GM21526 (cell line): ENCODE results near the gene C1QA.

Experiments used
- ATAC-seq: cut with Tn5 transposase; IDR thresholded peaks from one replicate; pipeline ENCODE4 v1.9.1; 2021; ENCODE audit warnings: moderate library complexity; ENCODE audit not compliant: unreplicated experiment, low FRiP score

The C1QA gene

DNA sequence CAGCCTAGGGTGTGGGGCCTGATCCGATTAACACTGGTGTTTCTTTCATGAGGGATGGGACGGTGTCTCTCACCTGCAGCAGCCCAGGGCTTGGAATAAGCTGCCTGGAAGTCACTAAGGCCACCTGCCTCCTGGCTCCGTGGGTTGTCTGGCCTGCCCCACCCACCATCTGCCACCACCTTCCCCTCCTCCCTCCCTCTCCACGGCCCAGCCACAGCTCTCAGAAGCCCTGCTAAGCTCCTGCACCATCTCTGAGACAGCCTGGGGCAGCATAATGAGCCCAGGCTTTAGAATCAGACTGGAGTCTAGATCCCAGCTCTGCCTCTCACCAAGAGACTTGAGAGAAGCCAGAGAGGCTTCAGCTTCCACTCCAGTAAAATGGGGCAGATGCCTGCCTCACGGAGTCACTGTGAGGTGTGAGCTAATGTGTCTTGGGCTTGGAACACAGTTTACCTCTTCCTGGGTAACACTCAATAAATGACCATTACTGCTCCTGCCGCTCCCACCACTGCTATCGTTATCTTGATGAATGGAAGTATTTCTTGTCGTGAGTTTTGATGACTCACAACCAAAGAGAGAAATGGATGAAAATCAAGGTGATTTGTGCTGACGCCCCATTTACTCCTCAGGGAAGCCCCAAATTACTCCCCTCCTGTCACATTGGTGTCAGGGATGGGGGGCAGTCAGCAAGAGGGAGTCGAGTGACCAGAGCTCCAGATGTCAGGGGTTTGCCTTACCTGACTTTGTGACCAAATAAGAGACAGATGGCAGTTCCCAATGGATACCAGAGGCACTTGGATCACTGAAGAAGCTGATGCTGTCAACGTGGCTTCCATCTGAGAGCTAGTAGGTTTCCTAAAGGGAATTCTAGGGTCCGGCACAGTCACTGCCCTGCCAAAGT lies 23.5 kb upstream of the C1QA start:
- ATAC-seq, result no peak

DNA sequence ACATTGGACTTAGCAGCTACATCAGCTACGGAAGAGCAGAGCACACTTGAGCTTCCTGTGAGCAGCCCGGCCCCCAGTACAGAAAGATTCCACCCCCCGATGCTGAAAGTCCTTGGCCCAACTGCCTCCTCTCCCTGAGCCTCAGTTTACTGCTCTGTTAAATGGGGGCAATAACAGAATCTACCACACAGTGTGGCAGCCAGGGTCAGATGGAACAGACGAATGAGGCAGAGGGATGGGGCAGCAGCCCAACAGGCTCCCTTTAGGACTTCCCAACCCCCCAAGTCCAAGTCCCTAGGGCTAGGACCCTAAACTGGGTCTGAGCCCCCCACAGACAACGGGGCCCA lies 22.9 kb upstream of the C1QA start:
- no peak for ATAC-seq

DNA sequence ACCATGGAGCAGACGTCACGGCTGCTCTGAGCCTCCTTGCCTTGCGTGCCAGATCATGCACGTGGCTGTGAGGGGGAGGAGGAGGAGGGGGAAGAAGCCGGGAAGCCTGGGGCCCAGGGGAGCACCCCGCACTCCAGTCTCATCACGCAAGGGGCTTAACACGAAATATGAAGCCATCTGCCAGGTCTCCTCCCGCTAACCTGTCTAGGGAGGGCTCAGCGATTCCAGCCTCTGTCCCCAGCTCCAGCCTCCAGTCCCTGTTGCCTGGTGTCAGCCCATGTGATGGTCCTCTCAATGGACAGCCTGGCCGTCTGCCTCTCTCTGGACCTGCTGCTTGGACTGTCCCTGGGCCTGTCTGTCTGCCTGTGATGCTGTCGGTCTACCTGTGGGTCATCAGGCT lies 22.5 kb upstream of the C1QA start:
- no peak for ATAC-seq

DNA sequence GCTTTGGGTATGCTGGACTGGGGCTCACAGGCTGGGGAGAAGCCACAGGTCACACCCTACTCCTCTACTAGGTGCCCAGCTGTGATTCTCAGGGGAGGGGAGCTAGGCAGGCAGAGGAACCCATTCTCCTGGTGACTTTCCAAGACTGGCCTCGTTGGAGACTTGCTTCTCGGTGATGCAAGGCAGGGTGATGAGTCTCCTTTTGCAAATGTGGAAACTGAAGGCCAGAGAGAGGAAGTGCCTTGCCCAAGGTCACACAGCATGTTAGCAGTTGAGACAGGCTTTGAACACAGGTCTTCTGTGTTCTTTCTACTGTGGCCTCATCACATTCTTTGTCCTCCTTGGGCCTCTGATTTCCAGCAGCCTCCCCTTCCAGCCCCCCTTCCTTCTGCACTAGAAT lies 20.5 kb upstream of the C1QA start:
- ATAC-seq, result no peak

DNA sequence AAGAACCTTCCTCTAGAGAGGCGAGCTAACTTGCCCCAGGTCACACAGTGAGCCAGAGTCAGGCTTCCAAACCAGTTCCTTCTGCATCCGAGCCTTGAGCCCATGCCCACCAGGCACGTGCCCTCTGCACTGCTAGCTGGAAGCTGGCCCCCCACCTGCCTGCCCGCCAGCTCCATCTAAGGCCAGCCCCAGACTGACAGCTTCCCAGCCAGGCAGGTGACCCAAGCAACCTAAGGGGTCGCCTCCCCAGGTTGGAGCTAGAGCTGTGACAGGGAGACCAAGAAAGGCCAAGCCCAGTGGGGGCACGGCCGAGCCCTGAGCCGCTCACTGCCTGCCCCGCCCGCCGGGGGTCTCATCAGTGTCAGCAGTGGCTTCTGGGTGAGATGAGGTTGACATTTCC lies 19.9 kb upstream of the C1QA start:
- no peak for ATAC-seq

DNA sequence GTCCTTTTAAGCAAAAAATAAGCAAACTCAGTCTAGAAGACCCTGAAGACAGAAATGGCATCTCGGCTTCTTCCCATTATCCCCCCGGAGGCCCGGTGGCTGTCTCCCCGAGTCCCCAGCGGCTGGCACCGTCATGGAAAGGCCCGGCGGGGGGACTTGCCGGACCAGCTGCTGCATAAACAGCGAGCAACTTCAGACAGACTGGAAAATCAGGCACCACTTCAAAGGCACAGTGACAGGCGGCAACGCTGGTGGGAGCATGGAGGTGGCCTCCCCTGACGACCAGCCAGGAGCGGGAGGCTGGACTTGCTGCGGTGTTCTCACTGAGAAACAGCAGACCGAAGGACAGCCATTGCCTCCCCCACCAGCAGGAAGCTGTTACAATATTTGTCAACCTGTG lies 18.4 kb upstream of the C1QA start:
- ATAC-seq, result no peak

DNA sequence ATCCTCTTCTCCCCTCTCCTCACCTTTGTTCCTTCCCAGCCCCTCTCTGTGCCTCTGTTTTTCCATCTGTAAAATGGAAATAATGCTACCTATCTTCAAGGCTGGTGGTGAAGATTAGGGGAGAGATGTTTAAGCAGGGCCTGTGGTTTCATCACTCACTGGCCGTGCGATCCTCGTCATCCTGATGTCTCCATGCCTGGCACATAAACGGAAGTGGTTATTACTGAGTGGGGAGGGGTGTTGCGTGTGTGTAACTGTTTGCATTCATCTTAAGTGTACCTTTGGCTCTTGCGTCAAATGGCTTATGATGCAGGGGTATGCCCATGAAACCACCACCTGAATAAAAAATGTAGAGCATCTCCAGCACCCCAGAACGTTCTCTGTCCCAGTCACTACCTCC lies 17.2 kb upstream of the C1QA start:
- ATAC-seq, result no peak

DNA sequence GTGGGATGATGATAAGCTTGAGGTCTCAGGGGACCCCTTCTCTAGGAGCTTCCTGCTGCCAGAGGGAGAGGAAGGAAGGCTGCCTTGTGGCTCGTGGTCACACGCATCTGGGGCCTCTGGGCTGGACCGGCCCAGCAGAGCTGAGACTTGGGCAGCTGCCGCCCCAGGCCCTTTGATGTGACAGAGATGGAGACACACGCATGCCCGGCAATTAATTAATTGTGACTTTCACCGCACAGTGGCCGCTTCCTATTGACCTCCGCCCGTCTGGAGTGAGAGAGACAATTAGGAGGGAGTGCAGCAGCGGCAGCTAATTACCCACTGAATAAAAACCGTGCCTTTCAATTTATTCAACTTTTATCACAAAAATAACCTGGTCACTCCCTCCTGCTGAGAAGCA lies 16.6 kb upstream of the C1QA start:
- no peak for ATAC-seq

DNA sequence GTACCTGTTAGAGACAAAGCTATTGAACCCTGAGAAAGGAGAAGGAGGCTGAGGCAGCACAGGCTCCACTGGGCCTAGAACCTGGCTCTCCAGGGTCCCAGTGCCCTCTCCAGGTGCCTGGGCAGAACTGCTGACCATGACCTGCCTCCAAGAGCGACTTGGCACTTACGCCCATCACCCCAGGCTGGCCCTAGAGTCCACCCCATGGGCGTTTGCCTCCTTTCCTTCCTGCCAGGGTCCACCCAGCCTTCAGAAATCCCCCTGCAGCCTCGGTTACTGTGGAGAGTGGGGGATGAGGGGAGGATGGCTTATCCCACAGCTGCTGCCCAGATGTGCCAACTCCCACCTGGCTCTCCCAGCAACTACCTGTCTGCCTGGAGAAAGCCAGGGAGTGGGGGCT lies 14.7 kb upstream of the C1QA start:
- no peak for ATAC-seq

DNA sequence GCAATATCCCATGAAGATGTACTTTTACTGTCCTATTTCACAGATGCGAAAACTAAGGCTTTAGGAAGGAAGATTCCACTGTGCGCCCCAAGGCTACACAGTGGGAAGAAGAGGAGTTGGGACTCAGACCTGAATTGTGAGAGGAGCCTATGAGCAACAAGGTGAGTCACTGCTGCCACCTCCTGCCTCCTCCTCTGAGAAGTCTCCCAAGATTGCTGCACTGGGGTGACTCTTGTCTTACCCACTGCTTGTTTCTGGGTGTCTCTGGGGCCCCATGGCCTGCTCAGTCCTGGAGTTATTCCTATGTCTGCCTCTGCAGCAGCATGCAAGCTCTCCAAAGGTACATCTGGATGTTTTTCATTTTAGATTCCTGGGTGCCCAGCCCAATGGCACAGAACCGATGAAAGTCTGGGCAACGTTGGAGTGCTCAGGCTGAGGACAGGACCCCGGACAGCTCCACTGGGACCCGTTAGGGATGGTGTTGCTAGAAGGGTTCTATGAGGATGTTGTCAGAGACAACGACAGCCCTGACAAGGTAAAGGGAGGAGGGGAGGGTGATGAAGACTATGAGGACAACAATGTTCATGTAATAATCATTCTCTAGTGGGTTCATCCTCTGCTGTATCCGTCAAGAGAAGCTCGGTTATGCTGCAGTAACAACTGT lies 11.0 kb upstream of the C1QA start:
- no peak for ATAC-seq

DNA sequence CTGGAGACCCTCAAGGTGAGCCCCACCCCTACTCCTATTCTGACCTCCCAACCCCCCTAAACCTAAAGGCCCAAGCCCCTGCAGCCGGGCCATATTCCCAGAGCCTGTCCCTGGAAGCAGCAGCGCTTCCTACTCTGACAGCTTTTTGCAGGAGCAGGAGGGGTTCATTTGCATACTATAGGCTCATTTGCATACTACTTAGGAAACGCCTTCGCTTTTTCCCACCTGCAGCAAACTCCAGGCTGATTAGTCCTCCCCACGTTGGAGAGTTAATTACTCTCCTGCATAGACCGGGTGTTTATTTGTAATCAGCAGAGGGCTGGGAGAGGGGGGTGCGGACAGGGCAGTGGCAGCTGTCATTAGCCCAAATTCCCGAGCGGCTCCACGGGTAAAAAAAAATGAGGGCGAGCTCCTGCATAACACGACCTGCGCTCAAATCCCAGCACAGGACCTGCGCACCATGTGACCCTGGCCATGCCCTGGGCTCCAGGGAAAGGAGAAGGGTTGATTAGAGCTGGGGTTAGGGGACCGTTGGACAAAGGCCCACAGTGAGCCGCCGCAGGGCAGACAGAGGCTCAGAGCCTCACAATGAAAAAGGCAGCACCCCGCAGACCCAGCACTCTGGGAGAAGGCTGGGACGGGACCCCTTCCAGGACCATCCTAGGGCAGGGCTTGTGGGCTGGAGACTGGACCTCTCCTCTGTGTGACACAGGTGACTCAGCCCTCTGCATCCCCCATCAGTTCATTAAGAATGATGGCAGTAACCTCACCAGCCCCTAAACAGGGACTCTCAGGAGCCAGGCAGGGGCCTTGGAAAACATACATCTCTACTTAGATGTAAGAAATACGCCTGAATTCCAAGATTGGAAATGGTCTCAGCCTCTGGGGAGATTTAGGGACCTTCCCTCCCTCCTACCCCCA lies 9.9 kb upstream of the C1QA start:
- ATAC-seq, result no peak

DNA sequence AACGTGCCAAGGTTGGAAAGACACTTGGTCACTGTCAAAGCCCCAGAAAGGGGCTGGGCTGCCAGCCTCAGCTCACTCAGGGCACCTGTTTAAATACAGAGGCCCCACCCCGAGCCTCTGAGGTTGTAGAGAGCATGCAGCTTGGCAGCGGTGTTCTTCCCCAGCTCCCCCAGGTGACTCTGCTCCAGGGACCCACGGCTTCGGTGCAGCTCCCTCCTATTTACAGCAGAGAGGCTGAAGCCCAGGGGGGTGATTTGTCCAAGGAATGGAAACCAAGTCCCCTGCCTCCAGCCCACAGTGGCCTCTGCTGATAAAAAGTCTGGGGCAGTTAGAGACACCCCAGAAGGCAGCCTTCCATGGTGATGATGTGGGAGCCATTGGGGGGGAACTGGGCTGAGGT lies 9.1 kb upstream of the C1QA start:
- no peak for ATAC-seq

DNA sequence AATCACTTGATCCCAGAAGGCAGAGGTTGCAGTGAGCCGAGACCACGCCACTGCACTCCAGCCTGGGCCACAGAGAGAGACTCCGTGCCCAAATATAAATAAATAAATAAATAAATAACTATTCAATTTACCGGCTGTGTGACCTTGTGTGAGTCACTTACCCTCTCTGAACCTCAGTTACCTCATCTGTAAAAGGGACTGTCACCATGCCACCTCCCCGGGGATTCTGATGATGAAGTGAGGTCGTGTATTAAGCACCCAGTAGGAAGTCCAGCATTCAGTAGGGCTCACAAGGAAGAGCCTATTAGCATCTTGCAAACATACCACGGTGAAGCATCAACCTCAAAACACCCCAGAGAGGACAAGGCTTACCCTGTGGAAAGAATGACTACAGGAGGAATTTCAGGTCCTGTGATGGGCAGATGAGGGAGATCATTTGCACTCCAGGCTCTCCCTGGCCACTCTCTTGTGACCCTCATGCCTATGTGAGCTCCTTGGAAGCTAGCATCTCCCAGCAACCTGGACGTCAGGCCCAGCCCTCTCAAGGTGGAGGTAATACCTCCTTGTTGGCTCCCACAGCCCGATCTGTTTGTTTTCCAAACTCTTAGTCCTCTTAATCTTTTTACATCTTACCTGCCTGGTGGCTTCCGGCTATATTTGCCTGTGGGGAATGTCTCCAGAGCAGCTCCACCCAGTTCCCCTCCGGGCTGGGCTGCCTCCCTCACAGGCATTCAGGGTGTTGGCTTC lies 7.6 kb upstream of the C1QA start:
- ATAC-seq, result no peak

DNA sequence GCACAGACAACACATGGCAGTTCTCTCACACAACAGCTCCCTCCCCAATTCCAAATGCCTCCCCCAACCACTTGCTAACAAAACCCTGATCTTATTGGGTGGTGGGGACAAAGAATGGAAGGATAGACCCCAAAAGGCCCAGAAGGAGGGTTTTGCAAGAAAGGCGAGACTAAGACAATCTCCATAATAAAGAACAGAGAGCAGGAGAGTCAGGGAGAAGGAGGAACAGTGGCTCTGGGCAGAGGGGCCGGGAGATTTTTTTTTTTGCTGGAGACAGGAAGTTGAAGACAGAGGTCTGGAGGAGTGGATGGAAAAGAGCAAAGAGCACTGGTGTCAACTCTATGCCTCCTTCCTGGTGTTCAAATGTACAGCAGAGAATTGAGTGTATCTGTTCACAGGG lies 6.5 kb upstream of the C1QA start:
- no peak for ATAC-seq

DNA sequence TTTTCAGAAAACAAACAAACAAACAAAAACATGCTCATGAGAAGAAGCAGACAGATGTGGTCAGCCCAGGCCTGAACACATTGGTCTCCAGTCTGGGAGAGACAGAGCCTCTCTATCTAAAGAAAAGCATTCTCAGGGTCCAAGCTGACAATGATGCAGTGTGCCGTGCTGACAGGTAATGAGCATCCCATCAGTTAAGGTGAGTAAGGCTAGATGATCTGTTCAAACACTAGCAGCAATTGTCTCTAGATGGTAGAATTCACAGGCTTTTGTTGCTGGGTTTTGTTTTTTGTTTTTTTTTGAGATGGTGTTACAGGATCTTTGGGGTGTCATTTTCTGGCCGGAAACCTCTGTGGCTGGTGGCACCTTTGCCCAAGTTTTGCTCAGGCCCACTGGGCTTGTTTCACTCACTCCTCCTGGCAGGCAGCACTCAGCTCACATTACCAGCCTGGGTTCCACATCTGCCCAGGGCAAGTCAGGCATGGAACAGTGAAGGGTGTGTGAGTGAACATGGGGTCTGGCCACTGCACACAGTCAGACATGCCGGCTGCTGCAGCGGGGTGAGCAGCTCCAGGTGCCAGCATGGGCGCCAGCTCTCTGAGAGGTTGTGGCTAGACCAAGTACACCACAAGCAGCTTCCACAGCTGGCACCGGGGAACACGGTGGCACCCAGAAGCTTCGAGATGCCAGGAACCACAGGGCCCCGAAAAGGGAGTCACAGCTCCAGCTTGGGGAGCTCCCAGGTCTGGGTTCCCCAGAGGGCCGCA lies 2.5 kb upstream of the C1QA start:
- ATAC-seq, result no peak

DNA sequence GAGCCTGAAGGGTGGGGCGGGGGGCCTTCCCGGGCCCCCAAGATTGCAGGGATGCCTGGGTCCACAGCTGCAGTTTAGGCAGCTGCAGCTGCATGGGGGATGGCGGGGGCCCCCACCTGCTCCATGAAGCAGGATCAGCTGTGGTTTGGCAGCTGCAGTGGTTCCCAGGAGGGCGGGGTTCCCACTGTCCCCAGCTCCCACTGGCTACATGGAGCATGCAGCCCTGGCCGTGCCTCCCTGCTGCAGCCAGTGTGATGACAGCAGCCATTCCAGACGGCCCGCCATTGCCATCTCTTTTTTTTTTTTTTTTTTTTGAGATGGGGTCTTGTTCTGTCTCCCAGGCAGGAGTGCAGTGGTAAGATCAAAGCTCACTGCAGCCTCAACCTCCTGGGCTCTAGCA lies 992 bp upstream of the C1QA start:
- ATAC-seq, result no peak

DNA sequence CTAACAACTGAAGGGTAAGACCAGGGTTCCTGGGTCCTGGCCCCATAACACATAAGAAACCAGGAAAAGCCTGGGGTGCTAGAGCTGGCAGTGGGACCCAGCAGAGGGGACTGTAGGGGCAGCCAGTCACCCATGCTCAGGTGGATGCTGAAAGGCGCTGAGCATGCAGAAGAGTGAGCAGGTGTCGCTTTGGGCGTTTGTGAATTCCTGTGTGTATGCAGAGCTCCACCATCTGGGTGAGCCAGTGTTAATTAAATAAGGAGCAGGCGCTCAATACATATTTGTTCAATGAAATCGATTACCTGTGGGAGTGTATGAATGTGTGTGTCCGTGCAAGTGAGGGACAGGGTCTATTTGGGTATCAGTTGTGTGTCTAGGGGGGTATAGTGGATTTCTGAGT lies 499 bp downstream of the C1QA start:
- ATAC-seq, result no peak

DNA sequence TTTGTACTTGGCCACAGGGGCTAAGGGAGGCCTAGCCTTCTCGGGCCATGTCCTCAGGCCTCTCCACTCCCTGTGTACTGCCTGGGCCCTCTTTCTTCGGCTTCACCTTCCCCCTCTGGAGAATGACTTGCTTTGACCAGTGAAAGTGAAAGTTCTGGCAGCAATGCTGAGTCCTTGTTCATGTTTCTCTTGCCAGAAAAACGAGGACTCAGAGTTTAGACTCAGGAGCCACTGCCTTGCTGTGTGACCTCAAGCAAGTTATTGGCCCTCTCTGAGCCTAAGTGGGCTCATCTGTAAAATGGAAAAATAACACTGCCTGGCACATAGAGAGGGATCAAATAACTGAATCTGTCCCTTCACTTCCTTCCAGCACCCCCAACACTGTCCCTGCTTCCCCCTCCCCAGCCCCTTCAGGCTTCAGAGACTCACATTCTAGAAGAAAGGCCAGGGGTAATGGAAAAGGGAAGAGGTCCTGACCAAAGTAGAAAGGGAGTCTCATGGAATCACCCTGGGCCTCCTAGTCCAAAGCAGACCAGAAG lies 1.5 kb downstream of the C1QA start:
- ATAC-seq, result no peak

DNA sequence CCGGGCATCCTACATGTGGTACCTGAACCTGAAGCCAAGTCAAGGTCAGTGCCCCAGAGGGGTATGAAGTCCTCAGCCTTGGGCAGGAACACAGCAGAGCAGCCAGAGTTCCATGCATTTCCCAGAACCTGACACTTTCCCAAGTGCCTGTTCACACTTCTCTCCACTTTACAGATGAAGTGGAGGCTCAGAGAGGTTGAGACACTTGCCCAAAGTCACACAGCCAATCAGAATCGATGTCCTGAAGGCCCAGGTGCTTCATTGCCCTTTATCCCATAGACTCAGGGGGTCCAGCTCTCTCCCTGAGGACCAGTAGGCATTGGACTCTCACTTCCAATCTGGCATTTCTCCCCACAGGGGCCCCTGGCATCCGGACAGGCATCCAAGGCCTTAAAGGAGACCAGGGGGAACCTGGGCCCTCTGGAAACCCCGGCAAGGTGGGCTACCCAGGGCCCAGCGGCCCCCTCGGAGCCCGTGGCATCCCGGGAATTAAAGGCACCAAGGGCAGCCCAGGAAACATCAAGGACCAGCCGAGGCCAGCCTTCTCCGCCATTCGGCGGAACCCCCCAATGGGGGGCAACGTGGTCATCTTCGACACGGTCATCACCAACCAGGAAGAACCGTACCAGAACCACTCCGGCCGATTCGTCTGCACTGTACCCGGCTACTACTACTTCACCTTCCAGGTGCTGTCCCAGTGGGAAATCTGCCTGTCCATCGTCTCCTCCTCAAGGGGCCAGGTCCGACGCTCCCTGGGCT lies 2.2 kb downstream of the C1QA start:
- no peak for ATAC-seq
